ENCODE results near the gene THTPA.
A peak's percentile ranks its signal among the peaks of the same experiment; 100 is the strongest.
"Not testable (repeated sequence)": the region's sequence is repeated elsewhere in the genome, so short reads cannot be mapped to it uniquely, and the experiment has no call there.

The THTPA gene

DNA sequence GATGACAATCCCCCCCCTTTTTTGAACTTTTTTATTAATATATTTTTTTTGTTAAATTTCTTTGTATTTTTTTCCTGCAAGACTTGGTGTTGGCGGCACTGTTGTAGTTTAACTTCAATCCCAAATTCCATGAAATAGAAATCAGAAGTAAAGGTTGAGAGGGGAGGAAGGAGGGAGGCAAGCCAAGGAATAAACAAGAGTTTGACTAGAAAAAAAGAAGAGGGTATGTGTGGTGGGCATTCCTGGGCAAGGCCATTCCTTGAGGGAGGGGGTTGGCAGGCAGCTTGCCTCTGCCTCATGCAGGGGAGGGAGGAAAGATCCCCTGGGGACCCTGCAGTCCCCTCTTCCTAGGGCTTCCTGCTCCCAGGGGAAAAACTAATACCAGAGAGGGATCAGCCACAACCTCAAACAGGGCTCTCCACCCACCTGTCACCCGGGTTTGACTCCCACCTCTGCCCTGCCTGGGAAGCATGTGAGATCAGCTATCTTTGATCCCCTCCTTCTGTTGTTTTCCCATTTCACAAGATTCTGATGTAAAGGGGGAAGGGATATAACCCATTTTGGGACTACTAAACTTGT lies 12.0 kb downstream of the THTPA start:
- DNase-seq, result no peak

DNA sequence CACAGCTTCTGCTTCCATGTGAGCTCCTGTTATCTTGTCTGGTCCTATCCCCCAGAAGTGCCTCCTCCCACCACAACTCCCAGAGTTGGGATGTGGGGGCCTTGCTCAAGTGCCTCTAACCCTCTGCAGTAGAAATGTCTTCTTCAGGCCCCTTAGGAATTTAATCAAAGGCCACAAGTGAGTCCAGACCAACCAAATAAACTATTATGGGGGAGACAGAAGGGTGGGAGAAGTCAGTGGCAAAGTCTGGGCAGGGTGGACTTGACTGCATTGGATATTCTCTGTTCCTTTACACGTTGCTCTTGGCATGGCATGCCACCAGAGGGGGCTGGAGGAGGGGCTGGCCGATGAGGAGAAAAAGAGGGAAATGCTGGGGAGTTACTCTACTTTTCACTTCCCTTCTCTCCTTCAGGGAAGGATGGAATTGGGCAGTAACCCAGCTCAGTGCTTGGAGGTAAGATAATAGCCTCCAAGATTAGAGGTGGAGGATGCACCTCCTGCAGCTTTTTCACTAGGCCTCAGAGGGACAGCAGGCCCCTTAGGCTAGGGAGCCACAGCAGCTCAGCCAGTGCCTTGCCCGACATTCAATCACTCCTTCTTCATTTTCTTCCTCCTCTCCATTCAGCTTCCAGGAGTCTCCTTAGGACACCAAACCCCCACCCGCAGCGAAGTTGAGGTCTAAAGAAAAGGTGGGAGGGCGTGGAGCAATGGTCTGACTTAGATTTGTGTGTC lies 12.7 kb downstream of the THTPA start:
- no peak for DNase-seq

DNA sequence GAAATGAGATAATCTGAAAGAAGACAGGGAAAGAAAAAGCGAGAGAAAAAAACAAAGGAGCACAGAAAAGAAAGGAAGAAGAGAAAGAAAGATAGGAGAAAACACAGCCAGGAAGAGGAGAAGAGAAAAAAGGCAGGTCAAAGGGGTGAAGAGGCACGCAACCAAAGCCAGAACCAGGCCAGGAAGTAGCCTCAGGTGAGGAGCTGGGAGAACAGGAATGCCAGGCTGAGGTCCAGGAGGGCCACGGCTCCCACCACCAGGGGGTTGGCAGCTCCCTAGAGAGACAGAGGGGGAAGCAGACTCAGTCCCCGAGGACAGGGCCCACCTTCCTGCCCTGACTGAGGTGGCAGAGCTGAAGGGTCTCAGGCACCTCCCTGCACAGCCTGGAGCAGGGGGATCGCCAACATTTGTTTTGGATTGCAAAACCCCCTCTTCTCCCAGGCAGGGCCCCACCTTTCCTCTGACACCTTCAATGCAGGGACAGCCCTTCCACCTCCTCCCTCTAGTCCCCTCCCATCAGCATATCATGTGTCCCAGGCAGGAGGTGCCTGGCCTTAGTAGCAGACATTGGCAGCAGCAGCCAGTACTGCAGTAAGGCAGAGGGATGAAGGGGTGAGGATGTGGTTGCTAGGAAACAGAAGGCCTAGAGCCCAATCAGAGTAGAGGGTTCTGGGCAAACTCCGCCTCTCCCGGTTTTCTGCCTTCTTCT lies 13.5 kb downstream of the THTPA start:
- no peak for DNase-seq

DNA sequence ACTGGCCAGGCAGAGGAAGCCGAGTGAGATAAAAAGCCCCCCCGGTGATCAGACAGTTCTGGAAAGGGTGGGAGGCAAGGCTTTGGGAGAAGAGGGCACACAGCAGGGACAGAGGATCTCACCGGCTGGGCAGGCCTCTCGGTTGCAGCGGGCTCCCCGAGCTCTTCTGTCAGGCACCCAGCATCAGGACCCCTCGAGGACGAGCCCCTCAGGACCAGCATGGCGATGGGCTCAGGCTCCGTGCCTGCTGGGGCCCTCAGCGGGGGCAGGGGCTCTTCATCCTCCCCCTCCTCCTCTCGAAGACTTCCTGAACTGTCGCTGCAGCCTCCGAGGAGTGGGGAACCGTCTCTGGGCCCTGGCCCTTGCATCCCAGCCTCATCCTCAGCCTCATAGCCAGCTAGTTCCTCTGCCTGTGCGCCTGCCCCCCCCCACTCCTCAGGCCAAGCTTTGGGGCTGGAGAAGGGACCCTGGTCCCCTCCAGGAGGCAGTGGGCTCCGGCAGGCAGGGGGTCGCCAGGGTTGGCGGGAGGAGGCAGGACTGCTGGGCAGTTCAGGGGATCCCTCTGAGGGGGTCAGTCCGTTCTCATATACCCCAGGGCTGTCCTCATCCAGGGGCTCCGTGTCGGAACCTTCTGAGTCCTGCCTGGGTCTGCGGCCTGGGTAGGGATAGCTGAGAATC lies 14.9 kb downstream of the THTPA start:
- peak; percentile 52 for DNase-seq

DNA sequence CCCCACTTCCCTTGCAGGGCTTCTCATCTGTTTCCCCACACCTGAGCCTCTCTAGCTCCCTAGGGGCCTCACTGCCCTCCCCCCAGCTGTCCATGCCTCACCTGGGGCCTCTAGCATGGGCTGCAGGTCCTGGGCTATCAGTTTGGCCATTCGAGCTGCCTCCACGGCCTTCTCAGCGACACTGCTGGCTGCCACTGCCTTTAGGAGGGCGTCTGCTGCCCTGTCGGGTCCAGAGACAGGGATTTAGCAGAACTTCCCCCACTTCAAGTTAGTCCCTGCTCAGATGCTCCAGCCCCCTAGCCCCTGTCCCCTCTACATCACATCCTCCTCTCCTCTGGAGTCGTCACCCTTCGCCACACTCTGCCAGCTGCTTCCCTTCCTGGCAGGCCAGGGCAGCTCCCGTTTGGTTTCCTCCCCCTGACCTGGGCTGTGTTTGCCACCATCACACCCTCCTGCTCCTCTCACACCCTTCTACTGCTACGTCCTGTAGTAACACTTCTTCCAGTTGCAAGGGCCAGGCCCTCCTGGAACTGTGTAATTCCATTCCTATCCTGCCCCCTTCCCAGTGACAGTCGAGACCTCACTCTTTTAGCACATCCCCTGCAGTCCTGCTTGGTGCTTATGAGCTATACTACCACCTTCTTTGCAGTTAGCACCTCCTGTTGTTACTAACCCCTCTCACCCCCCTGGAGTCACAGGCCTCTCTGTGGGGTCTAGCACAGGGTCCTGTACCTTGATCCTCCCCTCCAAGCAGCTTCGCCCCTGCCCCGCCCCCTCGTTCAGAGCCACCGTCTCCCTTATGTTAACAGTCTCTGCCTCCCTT lies 15.8 kb downstream of the THTPA start:
- DNase-seq, result no peak

DNA sequence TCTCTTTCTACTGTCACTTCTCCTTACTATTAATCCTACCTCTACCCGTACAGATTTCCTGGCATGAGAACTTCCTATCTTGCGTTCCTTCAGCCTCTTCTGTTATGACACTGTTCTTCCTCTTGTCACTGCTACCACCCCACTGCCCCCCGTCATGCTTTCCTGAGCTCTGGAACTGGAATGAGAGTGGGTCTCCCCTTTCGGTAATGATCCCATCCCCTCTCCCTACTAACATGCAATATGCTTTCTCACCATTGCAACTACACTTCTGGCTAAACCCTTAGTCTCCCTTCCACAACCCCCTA lies 16.4 kb downstream of the THTPA start:
- no peak for DNase-seq

DNA sequence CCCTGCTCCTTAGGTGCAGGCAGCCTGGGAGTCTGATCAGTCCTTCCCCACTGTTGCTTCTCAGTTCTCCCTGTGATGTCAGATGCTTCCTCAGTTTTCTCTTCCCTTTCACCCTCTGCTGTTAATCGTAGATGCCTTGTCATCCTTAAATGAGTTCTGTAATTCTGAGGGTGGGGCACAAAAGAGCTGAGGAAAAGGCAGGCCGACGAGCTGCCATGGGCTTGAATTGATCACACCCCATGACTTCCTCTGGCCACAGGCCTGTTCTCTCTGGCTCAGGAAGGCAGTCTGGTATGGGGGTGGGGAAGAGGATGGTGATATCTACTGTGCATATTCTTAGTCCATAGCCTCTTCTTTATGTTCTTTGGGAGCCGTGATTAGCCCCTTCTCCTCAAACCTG lies 16.8 kb downstream of the THTPA start:
- DNase-seq, result no peak

DNA sequence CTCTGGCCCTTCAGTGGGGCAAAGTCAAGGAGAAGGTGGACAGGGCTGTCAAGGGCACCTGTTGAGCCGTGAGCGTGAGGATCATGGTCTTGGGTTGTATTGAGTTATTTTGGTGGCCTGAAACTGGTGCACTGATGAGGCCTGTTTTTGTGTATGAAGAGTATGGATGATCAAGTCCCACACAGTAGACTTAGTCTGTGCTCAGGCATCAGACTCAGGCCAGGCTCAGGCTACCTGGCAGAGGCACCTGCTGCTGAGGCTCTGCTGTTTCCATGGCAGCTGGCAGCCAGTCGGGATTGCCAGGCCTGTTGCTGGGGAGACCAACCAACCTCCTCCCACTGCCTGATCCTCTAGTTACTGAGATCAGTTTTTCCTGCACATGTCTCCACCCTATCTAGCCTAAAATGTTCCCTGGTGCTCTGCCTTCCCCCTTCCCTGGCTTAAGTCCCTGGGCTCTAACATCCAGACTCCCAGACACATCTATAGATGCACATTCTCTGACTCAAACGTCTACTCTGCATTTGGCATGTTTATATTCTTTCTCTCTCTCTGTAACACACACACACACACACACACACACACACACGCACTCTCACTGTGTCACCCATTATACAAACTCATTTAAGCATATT lies 17.4 kb downstream of the THTPA start:
- no peak for DNase-seq

DNA sequence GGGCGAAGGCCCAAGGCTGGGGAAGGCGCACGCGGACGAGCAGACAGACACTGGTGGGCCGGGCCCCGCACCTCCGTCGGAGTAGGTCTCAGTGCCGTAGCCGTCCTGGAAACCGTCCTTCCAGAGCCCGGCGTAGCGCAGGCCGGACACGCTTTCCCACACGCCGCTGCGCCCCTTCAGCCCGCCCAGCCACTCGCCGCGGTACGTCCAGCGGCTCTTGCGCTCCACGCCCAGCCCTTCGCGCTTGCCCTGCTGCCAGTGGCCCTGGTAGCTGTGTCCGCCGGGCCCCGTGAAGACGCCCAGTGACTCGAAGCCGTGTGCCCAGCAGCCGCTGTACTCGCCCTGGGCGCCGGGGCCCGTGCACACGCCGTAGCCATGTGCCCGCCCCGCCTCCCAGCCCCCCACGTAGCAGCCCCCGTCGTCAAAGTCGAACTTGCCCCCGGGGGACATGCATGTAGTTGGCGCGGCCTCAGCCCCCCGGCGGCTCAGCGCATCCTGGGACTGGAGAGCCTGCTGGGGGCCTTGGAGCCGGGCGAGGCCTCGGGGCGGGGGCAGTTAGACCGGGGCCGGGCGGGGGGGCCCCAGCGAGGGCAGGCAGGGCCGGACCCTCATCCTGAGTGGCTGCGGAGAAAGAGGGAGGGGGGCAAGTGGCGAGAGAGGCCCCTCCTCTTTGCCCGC lies 21.1 kb downstream of the THTPA start:
- DNase-seq, result peak; percentile 67

DNA sequence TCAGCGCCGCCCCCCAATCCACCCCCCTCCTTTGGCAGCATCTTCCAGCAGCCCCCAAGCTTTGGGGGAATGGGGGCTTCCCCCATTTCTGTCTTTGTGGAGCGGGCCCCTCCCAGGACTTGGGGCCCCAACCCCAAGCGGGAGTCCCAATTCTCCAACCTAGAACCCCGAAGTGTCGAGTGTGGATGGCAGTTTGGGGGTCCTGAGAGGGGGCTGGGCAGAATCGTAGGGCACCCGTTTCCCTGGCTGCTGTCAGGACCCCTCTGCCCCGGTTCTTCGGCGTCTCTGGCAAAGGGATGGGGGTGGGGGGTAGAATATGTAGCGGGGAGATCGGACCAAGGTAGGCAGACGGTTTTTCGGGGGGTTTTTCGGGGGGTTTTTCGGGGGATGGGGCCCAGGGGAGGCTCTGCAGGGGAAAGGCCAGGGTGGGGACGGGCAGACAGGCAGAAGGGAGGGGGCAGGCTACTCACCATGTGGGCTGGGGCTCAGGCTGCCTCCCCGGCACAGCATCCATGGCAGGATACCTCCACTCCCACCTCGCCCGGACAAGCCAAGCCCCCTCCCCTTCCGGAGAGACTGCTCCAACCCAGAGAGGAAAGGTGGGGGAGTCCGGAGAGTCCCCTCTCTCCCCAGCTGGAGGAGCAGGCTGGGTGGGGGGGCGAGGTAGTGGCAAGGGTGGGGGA lies 21.8 kb downstream of the THTPA start:
- no peak for DNase-seq

DNA sequence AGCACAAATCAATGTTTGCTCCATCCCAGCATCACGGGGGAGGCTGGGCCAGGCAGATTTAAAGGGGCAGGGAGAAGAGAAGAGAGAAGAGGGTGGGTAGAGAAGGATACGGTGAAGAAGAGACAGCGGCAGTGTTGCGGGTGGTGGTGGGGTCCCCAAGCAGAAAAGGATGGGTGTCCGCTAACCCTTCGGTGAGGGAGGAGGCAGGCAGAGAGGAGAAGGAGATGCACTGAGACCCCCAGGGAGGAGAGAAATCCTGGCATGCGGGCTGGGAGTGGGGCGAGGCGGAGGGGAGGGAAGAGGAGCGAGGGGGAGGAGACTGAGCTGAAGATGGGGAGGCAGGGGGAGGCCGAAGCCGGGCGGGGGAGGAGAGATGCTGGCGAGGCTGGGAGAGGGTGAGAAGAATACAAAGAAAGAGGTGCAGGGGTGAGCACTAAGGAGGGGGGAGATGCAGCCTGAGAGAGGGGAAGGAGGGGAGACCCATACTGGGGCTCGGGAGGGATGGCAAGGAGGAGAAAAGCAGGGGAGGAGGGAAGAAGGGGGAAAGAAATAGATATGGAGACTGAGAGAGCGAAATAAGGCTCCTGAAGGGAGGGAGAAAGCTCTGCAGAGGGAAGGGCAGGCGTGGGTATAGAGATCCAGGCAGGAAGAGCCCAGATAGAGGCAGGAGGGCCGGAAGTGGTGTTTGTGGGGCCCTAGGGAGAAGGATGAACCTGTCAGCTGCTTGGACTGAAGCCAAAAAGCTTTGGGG lies 22.7 kb downstream of the THTPA start, which contains the start of gene JPH4:
Gene JPH4, minus strand, starts transcription at position 231 of the 751 bp plus-strand sequence. CDS start 1,337 bp downstream, outside the sequence.
- DNase-seq, result no peak

DNA sequence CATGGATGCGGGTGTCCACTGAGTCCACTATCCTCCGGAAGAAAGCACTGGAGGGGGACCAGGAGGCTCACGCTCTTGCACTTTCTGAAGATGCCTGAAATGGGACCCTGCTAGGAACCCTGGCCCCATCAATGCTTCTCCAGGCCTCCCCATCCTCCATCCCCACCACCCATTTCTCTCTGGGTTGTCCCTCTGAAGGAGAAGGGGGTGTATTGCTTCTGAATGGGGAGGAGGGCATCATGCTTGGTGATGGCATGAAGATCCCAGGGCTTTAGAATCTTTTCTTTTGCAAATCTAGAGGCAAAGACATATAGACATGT lies 23.2 kb downstream of the THTPA start:
- DNase-seq, result no peak

DNA sequence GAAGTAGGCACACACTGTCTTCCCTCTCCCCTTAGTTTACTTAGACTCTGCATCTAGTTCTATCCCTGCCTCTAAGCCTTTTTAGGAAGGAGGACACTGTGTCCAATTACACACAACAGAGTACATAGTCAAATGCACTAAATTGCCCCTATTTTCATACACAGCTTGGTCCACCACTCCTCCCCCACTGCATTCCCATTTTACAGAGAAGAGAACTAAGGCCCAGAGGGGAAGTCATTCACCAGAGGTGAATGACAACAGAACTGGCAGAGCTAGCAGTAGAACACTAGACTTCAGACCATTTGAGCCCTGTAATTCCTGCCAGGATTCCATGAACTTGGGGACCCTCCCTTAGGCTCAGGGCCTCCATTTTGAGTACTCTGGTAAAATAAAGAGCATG lies 23.7 kb downstream of the THTPA start:
- DNase-seq, result no peak

DNA sequence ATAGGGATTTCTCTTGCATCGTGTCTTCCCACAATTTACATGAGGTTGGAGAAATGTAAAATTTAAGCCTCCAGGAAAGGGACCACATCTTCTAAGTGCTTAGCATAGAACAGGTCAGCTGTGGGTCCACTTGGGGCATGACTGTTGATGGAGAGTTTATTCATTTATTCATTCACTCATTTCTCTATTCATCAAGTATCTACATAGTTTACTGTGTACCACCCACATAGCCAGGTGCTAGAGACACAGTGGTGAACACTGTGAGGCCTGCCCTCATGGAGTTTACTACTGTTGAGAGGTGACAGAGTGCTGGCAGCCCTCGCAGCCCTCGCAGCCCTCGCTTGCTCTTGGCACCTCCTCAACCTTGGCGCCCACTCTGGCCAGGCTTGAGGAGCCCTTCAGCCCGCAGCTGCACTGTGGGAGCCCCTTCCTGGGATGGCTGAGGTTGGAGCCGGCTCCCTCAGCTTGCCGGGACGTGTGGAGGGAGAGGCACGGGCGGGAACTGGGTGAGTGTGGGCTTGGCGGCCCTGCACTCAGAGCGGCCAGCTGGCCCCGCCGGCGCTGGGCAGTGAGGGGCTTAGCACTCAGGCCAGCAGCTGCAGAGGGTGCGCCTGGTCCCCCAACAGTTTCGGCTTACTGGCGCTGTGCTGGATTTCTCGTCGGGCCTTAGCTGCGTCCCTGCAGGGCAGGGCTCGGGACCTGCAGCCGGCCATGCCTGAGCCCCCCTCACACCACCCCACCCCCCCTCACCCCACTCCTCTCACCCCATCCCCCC lies 24.3 kb downstream of the THTPA start:
- no peak for DNase-seq

DNA sequence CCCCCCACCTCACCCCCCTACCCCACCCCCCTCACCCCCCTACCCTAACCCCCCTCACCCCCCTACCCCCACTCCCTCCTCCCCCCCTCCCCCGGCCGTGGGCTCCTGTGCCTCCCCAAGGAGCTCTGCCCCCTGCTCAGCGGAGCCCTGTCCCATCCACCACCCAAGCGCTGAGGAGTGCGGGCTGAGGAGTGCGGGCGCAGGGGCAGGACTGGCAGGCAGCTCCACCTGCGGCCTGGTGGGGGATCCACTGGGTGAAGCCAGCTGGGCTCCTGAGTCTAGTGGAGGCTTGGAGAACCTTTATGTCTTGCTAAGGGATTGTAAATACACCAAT lies 24.8 kb downstream of the THTPA start:
- DNase-seq, result no peak

DNA sequence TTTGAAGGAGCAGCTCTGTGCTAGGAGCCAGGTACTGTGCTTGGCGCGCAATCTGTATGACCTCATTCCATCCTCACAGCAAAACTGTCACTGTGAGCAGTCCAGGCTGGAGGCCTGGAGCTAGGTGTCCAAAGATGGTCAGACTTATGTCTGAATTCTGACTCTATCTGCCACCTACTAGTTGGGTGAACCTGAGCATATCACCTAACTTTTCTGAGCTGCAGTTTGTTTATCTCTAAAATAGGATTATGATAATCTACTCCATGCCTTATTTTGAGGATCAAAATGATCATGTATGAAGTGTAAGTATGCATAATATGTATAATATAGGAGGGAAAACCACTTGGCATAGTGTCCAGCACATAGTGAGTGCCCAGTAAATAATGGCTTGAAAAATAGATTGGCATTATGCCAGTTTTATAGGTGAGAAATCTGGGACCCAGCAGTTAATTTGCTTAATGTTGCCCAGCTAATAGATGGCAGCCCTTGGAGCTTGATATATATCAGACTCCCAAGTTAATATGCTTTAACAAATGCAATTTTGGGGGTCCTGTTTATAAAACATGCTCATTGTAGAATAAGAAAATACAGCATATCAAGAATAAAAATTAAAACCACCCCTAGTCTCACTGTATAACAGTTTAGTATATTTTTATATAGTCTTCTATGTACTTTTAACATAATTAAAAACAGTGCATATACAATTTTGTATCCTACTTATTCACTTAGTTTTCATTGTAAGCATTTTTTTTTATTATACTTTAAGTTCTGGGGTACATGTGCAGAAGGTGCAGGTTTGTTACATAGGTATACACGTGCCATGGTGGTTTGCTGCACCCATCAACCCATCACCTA lies 27.1 kb downstream of the THTPA start:
- DNase-seq, result no peak

DNA sequence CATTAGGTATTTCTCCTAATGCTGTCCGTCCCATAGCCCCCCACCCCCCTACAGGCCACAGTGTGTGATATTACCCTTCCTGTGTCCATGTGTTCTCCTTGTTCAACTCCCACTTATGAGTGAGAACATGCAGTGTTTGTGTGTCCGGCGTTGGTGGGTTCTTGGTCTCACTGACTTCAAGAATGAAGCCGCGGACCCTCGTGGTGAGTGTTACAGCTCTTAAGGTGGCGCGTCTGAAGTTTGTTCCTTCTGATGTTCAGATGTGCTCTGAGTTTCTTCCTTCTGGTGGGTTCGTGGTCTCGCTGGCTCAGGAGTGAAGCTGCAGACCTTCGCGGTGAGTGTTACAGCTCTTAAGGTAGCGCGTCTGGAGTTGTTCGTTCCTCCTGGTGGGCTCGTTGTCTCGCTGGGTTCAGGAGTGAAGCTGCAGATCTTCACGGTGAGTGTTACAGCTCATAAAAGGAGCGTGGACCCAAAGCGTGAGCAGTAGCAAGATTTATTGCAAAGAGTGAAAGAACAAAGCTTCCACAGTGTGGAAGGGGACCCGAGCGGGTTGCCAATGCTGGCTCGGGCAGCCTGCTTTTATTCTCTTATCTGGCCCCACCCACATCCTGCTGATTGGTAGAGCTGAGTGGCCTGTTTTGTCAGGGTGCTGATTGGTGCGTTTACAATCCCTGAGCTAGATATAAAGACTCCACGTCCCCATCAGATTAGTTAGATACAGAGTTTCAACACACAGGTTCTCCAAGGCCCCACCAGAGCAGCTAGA lies 27.9 kb downstream of the THTPA start:
- not testable (repeated sequence) for DNase-seq

Measured in activated CD8-positive, alpha-beta memory T cell treated with anti-CD3 and anti-CD28 coated beads for 24 hours (primary cell).